Measurements from ENCODE around the gene CBFA2T2.
A peak's percentile ranks its signal among the peaks of the same experiment; 100 is the strongest.

CBFA2T2 gene

DNA sequence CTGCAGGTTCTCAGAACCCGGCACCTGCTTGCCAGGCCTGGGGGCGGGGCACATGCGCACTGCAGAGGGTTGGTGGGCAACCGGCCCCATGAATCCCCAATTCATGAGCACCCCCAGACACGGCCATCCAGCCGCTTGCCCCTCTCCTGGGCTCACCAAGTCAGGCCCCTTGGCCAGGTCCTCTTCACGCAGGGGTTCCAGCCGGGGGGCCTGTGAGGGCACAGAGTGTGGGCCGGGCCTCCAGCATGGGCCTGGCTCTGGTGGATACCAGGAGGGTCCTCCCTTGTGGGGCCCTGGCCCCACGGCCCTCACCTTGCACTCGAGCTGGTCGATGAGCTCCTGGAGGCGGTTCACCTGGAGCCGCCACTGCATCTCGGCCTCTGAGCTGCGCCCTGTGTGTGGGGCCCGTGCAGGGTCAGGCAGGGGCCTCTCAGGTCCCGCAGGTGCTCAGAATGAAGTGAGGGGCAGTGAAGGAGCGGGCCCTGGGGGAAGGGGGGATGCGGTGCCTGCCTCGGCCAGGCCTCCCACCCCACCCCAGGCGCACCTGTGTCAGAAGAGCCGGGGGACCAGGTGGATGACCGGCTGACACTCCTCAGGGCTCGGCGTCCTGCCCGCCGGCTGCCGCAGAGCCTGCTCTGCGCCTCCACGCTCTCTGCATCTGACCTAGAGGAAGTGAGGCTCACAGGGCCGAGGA lies 169.6 kb downstream of the CBFA2T2 start:
- DNase-seq (ENCODE audit: low read depth, low spot score), result no peak
- no peak overlapping the region for H3K27ac ChIP-seq

DNA sequence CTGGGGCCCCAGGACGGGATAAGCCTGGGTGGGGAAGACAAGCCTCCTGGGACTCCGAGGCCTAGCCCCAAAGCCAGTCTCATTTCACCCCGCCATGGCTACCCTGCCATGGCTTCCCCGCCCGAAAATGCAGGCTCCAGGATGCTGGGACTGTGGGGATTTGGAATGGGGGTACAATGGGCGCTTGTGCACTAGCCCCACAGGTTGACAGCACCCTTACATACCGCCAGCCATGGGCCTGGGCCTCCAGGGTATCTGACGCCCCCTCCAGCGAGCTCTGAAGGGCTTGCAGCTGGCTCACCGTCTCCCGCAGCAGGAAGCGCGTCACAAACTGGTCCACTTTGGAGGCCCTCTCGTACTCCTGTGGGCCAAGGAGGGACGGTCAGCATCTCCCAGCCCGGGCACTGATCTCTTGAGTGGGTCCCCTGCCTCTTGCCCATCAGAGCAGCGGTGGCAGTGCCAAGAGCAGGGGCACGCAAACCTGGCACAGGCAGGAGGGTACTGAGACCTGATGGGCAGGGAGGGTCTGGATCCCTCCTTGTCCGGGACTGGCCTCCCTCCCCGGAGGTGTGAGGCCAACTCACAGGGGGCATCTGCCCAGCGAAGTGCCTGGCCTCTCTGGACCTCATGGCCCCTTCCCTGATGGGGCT lies 170.3 kb downstream of the CBFA2T2 start:
- DNase-seq (ENCODE audit: low read depth, low spot score), result no peak
- H3K27ac ChIP-seq, result no peak overlapping the region

DNA sequence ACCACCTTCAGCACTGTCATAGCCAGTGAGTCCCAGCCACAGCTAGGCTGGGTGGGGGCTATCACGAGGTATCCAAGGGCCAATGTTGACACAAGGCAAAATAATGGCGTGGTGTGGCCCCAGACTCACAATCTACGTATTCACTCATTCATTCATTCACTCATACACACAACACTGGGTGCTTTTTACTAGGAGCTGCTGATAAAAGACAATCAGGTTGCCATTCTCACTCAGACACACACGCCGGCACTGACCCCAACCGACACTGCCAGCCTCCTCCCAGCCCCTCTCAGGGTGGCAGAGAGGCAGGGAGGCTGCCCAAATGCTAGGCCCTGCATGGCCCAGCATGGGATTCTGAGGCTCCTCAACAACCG lies 170.8 kb downstream of the CBFA2T2 start:
- no peak overlapping the region for H3K27ac ChIP-seq
- DNase-seq (ENCODE audit: low read depth, low spot score), result no peak

DNA sequence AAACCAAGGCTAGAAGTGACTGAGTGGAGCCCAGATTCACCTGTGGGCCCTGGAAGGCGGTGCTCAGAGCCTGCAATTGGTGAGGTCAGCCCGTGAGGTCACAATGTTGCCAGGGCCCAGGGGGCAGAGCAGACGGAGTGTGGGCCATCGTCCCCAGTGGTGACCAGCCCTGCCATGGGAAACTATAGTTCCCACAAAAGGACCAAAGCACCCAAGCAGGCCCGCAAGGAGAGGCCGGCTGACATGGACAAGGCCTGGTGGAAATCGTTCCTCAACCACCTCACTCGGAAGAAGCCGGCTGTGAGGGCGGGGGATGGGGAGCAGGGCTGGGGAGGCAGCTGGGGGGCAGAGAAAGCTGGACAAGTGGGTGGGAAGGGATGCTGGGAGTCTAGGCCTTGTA lies 172.3 kb downstream of the CBFA2T2 start, which contains the start of gene C20orf144:
TSS of gene C20orf144 (plus strand) at position 156 of the 400 bp plus-strand sequence. CDS start at position 175, 19 bp downstream.
- peak within 1 kb of the TSS; percentile 67 for H3K27ac ChIP-seq
- no peak for DNase-seq (ENCODE audit: low read depth, low spot score)

DNA sequence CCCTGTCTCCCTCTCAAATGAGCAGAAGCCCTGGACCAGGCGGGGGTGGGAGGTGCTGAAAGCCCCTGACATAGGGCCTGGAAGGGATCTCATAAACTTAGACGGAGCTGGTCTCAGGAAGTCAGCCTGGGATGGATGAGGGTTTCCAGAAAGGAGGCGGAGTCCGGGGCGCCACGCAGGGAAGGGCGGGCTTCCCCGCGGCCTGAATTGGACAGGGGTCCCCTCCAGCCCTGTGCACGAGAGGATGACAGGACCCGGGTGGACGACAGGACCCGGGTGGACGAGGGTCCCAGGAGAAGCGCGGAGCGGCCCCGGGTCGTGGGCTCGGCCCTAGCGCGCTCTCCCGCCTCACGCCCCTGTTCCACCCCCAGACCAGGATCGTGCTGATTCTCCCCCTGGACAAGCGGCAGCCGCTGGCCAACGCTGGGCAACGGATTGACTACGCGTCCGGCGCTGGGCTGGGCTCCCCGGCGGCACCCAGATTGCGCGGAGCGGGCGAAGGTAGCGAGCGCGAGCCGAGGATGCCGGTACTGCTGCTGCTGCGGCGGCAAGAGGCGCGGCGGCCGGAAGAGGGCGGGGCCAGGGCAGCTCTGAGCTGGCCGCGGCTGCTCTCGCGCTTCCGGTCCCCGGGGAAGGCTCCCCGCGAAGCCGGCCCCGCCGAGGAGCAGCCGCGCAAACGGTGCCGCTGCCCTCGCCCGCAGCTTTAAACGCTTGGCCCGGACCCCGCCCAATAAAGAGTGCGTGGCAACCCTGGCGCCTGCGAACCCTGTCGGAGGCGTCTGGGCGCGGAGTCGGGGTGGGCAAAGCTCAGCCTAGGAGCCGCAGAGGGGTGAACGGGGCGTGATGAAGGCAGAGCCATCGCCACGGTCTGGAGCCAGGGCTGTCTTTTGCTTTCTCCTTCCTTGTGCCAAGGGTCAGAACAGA lies 173.5 kb downstream of the CBFA2T2 start:
- DNase-seq (ENCODE audit: low read depth, low spot score), result no peak
- H3K27ac ChIP-seq, result peak overlapping the region; percentile 67

DNA sequence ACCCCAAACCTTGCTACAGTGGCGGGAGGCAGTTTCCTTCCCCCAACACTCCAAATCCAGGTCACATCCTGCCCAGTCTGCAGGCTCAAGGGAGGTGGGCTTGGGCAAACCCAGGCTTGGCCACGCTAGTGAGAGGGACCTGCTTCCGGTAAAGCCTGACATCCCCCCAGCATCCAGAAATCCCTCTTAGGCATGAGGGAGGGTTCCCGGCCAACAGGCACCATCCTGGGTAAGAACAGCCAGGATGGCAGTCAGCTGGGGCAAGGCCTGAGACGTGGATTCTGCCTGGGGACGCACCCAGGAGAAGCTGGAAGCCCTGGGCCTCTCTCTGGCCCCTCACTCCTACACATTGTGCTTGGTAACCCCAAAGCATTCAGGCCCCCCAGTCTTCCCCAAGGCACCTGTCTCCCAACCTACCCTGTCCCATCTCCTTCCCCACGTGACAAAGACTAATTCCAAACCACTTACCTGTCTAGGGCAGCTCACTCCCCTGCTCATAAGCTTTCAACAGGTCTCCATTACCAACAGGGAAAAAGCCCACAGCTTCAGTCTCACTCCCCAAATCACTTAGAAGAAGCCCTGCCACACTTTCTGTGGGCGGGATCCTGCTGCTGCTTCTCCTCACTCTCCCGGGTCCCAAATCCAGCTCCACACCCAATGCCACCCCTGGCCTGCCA lies 174.3 kb downstream of the CBFA2T2 start:
- peak overlapping the region; percentile 67 for H3K27ac ChIP-seq
- DNase-seq (ENCODE audit: low read depth, low spot score), result no peak

DNA sequence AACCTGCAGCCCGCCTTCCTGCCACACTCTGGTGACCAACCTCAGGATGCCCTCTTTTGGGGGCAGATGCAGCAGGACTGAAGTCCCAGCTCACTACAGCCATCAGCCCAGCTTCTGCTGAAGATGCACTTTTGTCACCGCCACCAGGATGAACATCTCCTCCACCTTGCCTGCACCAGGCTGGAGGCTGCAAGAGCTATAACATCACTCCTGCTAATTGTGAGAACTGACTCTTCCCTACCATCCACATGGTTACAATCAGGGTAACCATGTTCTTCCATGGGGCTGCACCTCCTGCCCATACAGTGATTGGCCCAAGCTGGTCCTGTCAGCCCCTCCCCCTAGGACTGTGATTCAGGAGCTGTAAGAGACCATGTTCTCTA lies 174.9 kb downstream of the CBFA2T2 start:
- DNase-seq (ENCODE audit: low read depth, low spot score), result no peak
- H3K27ac ChIP-seq, result no peak overlapping the region

DNA sequence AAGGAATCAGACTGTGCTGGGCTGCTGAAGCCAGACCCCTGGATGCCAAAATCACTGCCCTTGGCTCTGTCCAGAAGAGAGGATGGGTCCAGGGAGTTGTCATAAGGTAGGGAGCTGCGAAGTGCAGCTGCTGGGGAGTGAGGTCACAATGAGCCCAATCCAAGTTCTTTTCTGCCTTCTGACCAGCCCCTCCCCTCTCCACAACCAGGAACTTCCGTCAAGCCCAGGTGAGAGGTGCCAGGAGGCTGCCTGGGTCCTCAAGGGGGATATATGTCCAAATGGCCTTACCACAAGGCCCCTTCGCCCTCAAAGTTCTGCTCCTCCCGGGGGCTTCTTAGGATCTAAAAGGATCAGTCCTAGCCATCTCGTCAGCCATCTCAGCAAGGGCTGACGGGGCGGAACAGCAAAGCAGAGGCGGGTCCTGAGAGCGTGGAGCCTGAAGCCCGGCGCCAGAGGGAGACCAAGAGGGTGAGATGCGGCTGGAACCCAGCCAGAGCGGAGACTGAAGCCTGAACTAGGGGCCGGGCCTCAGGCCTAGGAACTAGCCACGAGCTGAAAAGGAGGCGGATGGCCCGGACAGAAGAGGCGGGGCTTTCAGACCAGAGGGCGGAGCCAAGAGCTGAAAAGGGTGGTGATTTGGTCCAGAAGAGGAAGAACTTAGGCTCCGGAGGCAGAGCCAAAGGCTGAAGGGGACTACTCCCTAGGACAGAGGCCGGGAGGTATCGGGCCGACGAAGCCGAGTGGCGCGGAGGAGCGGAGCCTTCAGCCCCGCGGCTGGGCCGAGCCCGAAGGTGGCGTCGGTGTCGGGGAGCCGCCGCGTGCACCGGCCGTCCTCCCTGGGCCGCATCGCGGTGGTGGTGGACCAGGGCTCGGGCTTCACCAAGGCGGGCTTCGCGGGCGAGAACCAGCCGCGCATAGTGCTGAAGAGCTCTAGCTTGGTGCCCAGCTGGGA lies 176.7 kb downstream of the CBFA2T2 start, which contains the start of gene ACTL10:
TSS of gene ACTL10 (plus strand) at position 651 of the 952 bp plus-strand sequence. CDS start 555 bp downstream, outside the sequence.
- DNase-seq (ENCODE audit: low read depth, low spot score), result peak; percentile 61
- H3K27ac ChIP-seq, result peak within 1 kb of the TSS; percentile 74

DNA sequence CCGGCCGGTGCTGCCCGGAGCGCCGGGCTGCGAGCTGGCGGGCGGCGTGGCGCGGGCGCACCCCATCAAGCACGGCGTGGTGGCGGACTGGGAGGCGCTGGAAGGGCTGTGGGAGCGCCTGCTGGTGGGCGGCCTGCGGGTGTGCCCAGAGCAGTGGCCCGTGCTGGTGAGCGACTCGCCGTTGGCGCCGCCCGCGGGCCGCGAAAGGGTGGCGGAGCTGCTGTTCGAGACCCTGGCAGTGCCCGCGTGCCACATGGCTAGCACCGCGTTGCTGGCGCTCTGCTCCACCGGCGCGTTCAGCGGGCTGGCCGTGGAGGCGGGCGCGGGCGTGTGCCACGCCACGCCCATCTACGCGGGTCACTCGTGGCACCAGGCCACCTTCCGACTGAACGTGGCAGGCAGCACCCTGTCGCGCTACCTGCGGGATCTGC lies 177.4 kb downstream of the CBFA2T2 start:
- peak overlapping the region; percentile 74 for H3K27ac ChIP-seq
- DNase-seq (ENCODE audit: low read depth, low spot score), result no peak

DNA sequence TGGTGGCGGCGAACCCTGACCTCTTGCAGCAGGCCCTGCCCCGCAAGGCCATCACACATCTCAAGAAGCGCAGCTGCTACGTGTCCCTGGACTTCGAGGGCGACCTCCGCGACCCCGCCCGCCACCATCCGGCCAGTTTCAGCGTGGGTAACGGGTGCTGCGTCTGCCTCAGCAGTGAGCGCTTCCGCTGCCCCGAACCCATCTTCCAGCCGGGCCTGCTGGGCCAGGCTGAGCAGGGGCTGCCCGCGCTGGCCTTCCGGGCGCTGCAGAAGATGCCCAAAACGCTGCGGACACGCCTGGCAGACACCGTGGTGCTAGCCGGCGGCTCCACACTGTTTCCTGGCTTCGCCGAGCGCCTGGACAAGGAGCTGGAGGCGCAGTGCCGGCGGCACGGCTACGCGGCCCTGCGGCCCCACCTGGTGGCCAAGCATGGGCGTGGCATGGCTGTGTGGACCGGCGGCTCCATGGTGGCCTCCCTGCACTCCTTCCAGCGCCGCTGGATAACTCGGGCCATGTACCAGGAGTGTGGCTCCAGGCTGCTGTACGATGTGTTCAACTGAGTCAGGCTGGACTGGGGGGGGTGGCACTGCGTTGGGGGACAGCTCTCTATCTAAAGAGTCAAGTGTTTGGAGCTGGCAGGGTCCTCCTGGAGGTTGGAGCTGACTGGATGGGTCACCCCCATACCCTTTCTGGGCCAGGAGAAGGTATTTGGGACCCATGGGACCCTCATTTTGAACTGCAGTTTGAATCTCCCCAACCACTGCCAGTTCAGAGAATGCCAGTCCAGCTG lies 178.0 kb downstream of the CBFA2T2 start:
- DNase-seq (ENCODE audit: low read depth, low spot score), result no peak
- H3K27ac ChIP-seq, result peak overlapping the region; percentile 74

DNA sequence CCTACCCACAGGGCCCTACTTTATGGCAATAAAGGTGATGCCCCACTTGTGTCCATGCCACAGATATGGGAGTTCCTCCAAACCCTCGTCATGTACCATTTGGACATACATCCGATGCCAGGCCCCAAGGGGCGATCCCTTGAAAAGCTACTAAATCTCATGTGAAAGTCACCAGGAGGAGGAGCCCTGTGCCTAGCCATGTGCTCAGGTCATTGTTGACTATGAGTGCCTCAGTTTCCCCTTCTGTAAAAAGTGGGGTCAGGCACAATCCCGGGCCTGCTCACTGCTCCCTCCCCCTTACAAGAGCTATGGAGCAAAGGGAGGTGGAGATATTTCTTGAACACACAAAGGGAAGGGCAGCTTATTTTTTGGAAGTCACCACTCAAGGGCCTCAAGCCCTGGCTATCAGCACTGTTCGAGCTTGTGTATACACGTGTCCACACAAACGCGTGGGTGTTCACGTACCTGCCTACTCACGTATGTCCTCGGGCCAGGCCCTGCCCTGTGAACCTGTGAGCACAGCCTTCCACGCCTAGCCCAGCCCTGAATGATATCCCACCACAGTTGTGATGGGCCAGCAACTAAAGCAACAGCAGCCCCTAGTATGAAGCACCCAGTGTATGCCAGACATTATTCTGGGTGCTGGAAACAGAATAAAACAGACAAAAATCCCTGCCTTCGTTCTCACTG lies 178.7 kb downstream of the CBFA2T2 start:
- DNase-seq (ENCODE audit: low read depth, low spot score), result no peak

DNA sequence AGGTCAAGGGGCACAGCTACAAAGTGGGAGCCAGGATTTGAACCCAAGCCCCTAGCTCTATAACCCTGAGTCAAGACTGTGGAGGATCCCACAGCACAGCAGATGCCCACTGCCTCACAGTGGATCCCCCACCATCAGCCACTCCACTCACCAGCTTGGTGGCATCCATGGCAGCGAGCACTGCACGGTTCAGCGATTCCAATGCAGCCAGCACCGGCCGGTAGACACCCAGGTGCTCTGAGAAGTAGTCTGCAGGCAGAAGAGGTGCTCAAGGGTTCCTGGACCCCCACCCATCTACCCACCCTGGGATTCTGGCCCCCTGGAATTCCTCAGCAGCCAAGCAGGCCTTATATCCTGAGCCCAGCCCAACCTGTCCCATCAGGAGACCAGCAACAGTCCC lies 179.3 kb downstream of the CBFA2T2 start:
- no peak for DNase-seq (ENCODE audit: low read depth, low spot score)
- H3K27ac ChIP-seq, result no peak overlapping the region

More for the DNA sequence above, 178.7 kb downstream of the CBFA2T2 start:
- H3K27ac ChIP-seq, result no peak overlapping the region

DNA sequence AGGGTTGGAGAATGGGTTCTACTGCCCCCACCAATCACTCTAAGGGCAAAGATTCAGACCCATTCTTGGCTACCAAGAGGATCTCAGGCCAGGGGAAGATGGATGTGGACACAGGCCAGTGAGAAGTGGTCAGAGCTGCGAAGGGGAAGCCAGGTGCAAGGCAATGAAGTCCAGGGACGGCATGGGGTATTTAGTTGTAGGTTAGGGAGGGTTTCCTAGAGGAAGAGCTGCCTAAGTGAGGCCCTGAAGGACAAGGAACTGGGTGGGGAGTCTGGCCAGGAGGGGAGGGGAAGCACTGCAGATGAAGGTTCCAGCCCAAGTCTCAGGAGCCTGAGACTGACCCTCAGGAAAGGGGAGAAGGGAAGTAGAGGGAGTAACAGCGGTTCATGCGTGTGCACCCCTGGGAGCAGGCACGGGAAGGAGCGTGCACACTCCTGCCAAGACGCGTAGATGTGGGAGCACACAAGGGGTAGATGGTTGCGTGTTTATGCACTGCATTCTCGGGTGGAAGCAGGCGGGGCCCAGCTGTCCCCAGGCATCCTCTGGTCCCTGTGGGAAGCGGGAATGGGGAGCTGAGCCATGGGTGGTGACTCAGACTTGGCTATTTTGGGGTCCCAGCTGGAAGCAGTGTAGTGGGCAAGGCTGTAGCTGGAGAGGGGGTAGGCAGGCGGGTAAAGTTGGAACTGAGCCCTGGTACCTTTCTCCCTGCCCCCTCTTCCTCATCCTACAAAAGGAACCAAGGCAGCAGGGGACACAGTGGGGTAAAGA lies 180.2 kb downstream of the CBFA2T2 start:
- no peak overlapping the region for H3K27ac ChIP-seq
- DNase-seq (ENCODE audit: low read depth, low spot score), result no peak

DNA sequence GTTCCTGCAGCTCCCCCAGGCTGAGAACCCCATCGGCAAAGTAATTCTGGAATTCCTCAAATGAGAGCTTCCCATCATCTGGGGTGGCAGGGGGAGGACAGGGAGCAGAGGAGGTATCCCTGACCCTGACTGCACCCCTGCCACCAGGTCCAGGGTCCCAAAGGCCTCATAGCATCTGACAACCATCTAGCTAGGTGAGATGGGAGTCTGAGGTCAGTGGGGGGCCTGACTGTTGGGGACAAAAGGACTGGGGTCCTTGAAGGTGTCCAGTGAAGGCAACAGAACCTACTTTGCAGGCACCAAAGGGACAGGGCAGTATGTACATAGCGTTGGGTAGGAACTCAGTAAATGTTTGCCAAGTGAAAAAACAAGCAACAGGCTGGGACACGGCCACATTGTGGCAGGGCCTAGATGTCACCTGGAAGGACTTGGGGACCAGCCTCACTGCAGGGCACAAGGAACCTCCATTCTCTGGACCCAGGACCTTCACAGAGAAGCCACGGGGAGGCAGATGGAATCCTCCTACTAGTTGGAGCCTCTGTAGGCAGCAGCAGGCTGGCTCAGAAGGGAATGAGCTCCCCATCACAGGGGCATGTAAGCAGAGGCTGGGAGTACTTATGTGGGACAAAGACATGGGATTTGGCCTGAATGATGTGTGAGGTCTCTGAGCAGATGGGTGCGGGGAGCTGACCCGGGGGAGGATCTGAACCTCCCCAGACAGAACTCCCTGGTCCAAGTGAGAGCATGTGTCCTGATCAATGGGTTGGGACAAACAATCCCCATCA lies 181.0 kb downstream of the CBFA2T2 start:
- no peak overlapping the region for H3K27ac ChIP-seq
- DNase-seq (ENCODE audit: low read depth, low spot score), result no peak

DNA sequence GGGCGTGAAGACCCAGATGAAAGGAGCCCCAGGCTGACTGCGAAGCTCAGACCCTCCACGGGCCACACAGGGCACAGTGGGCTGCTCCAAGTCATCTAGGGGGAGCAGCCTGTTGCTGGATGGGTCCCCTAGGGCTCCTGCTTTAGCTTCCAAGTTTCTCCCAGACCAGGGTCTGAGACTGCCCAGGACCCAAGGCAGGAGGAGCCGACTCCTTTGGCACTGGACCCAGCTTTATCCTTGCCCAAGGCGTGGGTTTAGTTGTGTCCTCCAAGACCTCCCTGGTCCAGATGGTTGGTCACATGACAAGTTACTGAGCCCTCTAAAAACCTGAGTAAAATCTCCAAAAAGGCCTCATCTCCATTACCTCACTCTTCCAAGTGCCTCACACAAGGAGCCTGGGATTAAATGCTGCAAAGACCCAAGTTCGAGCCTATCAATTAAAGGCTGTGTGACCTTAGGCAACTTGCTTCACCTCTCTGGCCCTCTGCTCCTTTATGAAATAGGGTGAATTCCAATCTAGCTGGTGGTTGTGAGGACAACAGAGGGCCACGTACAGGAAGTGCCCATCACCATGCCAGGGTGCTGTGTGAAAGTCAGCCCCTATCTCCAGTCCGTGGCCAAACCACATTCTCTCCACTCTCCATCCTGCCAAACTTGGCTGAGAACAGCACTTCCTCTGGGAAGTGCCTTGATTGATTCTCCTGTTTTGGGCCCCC lies 181.8 kb downstream of the CBFA2T2 start:
- DNase-seq (ENCODE audit: low read depth, low spot score), result no peak
- no peak overlapping the region for H3K27ac ChIP-seq

All from epithelial cell of prostate (primary cell).